Stimulated activated naive CD4-positive, alpha-beta T cell treated with Interleukin-2 at 50 U/mL for 16 hours (primary cell): ENCODE measurements around the gene VGLL4.

Experiments used
- DNase-seq: peaks from one replicate; lab custom pipeline; 2025; lab: John Stamatoyannopoulos, UW

VGLL4 gene

DNA sequence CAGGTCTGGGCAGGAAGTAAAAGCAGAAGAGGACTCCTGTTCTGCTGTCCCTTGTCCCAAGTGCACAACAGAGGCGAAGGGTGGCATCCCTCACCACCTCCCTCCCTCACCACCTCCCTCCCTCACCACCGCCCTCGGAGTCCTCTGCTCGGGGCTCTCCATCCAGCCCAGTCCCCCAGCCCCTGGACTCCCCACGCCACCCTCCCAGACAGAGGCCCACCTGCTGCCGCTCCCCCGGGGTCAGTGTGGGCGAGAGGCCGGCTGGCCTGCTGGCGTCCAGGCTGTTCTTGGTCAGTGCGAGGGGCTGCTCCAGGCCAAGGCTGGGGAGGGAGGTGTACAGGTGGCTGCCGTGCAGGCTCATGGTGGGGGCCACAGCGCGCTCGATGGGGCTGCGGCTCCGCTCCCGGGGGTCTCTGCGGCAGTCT is 79.1 kb downstream of the VGLL4 start:
- DNase-seq, result no peak

DNA sequence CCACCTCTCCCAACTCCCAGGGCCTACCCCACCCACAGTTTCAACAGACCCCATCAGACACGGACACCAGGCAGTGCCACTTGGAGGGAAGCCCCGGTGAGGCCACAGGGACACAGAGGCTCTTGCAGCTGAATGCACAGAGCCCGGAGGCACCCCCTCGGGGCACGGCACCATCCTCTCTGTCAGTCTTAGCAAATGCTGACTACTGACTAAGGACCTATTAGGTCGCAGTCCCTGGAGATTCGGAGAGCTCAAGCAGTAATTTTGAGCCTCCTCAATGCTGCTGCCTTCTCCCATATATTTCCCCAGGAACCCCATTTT is 79.9 kb downstream of the VGLL4 start:
- no peak for DNase-seq

DNA sequence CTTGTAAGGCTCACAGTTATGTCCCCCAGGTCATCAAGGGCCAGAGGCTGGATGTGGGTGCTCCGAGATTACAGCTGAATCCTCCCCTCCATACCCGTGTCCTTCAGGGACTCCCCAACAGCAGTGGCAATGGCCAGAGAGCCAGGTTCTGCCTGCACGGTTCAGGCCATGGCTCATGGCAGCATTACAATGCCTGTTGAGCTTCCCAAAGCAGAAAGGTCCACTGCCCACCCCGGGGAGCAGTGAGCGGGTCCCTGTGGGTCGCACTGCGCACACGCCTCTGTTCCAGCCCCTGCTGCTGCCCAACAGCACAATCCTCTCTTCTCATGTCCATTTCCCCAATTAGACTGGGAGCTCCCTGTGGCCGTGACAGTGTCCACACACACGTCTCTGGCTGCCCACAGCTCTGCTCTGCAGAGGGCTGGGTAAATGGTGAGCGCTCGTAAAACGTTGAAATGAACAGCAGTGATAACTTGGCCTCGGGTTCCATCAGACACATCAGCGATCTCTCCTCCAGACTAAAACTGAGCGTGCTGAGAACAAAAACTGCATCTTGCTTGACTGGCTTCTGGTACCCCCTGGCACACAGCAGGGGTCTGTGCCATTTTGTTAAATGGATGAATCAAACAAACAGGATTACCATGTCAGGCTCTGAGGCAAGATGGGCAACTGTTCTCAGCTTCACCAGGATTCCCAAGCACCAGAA is 80.4 kb downstream of the VGLL4 start:
- DNase-seq, result no peak

DNA sequence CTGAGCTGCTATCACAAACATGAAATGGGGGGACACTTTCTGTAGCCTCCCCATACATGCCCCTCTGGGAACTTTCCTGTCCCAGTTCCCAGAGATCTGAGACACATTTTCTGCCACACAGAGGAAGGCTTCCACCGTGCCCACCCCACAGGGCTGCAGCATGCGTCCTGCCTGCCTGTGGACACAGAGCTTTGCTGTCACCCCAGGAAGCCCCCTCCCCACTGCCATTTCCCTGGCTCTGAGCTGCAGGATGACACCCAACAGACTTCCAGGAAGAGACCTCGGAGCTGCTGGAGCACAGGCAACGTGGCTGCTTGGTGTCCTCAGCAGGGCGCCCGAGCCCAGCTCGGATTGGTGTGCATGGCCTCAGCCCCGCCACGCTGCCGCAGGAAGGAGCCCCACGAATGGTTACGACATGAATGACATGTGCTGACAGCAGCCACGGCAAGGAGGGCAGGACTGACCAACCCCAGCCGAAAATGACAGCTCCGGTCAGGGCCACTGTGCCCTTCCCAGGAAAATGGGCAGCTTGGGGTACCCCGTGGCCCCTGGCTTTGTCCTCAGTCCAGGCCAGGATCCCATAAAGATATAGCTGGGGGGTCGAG is 81.3 kb downstream of the VGLL4 start:
- DNase-seq, result no peak

DNA sequence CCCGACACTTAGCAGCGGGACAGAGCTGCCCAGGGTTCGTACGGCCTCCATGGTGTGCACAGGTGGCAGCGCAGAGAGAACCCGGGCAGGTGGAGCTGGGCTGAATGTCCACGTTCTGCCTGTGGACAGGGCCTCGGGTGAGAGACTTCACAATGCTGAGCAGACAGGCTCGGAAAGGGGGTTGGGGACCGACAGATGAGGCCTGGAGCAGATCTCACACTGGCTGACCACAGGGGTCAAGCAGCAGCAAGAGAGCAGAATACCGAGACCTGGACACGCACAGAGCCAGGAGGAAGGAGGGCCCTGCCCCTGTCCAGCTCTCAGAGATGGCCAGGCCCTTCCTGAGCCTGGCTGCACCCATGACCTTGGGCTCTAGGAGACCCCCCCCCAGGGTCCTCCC is 83.0 kb downstream of the VGLL4 start:
- DNase-seq, result no peak

DNA sequence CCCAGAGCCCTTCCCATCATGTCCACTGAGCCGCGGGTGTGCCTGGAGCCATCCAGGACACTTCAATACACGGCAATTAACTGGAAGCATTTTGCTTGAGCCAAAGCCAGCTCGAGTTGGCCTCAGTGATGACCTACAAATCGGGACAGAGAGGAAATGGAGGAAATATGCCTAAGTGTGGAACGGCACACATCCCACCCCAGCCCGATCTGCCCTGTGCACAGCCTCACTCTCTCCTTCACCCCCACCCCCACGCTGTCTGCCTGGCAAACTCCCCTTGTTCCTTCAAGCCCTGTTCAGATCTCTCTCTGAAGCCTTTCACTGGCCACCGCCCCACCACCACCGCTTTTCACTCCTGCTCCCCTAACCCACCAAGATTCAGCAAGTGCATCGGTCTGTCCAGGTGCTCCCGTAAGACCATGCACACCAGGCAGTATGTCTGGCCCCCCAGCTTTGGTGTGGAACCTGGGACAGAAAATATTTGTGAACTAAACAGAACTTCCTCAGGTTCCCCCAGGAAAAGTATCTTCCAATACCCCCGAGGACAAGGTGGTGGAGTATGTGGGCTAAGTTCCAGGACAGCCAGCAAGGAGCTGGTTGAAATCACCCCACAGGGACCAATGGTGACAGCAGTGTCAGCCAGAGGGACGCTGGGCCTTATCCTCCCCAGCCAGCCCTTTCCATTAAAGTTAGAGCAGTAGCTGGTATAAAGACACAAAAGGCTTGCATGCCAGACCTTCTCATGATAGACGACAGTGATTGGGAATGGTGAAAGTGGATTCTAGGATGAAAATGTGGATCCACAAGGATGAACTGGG is 83.7 kb downstream of the VGLL4 start:
- no peak for DNase-seq

DNA sequence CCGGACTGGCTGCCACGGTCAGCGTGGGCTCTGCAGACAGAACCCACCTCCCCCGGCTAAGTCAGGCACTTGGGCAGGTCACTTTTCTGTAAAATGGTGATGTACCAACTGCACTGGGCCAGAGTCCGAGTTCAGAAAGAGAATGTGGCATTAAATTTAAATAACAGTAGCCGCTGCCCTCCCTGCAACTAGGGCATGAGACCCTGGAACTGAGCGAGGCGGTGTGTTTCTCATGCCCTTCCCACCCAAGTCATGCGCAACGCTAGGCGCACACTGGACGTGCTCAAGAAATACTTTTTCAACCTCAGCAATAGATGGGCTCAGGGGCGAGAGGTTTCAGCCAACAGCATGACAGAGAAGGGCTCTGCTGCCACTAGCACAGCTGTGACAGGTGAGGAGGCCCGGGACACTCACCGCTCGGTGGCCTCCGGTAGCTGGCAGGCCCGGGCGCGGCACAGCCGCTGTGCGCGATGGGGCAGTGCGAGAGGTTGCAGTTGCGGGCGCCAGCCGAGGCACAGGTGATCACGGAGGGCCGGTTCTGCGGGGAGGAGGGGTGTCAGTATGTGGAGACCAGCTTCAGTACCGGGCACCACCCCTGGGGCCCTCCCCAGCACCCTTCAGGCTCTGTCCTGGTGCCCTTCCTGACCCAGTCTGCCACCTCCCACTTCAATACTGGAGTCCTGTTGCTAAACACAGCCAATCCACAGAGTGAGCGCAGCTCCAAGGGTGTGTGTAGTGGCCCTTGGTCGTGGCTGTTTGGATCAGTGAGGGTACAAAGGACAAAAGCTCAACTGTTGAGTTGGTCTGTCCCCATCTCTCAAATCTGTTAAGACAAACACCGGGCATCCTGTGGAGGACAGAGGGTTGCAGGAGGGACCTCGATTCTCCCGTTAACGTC is 84.5 kb downstream of the VGLL4 start:
- no peak for DNase-seq

DNA sequence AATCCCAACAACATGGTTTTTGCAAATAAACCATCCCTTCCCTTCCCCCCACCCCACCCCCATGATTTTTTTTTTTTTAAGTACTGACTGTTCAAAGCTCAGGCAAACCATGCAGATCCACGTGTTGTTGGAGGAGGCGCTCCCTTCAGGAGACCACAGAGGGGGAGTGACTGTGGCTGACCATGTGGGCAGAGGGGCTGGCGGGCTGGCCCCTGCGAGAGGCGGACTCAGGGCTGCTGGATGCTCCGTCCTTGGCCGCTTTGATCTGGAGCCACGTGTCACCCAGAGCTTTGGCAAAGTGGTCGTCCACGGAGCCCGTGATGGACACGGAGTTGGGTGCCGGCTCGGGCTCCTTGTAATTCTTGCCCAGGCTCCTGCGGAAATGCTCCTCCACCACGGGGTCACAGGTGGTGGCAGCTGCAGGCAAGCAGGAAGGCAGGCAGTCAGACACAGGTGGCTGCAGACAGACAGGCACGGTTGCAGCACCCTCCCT is 85.3 kb downstream of the VGLL4 start:
- no peak for DNase-seq

DNA sequence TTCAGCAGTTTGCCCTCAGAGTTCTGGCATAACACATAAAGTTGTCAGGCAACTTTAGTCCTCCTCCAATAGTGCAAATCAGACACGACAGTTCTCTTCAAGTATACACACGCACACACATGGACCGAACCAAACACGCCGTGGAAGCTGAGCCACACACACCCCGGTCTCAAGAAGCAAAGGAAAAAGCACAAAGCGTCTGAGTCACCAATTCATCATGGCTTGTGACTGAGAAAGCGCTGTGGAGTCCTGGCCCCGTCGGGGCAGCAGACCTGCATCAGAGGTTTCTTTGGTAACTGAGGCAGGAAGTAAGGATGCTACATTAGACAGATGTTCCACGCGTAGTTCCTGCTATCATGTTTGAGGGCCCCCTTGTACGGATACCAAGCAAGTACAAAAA is 85.7 kb downstream of the VGLL4 start:
- no peak for DNase-seq

DNA sequence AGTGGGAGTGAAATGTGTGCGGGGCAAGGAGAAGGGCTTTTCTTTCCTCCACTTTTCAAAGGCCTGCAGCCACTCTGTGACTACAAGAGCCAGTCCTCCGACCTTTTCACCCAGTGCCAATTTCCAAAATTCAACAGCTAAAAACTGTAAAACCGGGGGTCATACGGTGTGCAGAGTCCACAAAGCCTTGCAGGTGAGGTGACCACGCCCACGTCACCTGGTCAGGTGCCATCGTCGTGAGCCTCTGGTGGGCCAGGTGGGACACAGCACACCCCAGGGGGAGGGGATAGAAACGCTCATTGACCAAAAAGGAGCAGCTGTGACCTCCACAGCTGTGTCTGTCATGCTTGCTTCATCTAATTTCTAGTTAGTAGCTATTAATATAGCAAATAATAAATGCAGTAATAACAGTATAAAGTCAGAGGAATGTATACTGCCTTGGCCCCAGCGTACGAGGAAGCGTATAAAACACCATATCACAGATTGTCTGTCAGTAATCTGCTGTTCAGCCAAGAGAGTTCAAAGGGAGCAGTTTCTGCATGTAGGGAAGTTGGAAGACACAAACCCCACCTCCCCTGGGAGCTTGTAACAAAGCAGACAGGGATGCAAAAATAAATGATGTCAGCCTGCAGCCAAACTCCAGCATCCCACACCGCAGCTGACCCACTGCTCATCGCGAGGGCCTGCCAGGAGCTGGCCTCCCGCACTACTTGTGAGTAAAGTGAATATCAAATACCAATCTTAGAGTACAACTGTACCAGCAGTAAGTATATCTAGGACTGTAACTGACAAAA is 86.7 kb downstream of the VGLL4 start:
- DNase-seq, result no peak

DNA sequence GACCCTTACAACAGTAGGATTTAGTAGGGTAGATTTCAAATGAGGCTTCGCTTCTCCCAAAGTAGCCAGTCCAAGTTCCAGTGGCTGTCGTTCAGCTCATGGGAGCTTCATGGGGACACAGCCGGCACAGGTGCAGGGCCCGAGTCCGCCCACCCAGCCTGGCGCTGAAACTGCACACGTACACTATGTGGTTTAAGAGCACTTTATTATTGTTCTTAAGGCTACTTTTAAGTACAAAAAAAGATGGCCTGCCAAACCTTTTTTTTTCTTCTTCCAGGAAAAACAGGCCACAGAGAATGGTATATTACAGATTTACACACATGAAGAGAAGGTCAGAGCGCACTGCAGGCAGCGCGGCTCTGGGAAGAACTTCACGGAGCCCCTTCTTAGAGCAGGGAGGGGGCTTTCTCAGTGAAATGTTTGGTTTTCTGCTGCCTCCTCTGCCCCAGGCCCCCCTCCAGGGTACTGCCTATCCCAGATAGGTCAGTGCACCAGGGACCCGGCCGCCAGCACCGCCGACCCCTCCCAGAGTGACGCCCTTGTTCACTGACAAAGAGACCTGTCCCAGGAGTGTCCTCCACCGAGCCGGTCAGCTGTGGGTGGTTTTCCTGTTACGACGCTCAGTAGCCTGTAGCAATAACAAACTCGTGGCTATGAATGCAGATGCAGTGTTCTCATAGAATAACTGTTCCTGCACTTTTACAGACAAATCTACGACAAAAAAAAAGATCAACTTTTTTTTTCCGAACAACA is 87.7 kb downstream of the VGLL4 start:
- no peak for DNase-seq

DNA sequence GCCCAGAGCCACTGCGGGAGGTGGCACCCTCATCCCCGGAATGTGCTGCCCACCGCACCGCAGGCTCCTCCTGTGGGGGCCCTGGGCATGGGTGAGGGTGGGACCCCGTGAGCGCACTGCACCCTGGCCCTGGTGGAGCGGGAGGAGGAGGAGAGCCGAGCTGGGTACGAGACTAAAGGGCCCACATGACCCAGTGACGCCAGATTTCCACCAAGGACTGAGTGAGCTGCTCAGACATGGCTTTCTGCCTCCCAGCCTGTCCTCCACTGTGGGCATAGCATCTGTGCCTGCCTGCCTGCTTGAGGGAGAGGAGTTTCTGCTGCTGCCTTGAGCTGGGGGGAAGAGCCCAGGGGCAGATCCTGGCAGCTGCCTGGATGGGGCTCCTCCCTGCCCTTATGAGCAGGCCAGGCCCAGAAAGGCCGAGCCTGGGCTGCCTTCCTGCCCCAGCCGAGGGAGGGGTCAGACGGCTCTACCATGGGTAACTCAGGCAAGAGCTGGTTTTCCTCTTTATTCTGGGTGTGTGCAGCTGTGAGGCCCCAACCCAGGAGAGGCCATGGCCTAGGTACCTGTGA is 88.4 kb downstream of the VGLL4 start:
- DNase-seq, result no peak

DNA sequence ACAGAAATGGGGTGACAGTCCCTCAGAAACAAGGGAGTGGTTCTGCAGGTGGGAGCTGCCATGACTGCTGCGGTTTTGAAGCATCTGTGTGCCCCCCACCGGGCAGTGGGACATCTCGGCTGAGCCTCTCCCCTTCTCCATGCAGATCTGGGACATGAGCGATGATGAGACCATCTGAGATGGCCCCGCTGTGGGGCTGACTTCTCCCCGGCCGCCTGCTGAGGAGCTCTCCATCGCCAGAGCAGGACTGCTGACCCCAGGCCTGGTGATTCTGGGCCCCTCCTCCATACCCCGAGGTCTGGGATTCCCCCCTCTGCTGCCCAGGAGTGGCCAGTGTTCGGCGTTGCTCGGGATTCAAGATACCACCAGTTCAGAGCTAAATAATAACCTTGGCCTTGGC is 89.0 kb downstream of the VGLL4 start:
- DNase-seq, result no peak

DNA sequence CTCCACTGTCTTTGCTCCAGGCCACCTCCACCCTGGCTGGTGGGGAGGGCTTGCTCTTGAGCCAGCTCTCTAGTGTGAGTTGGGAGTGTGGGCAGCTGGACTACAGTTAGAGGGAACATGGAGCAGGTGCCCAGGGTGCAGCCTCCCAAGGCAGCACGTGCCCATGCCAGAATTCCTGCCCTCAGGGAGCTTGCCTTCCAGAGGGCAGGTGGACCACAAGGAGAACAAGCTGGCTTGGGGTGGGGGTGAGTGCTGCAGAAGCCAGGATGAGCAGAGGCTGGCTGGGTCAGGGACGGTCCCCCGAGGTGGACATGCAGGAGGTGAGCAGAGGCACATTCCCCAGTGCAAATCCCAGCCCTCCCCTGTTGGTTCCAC is 89.5 kb downstream of the VGLL4 start:
- no peak for DNase-seq

DNA sequence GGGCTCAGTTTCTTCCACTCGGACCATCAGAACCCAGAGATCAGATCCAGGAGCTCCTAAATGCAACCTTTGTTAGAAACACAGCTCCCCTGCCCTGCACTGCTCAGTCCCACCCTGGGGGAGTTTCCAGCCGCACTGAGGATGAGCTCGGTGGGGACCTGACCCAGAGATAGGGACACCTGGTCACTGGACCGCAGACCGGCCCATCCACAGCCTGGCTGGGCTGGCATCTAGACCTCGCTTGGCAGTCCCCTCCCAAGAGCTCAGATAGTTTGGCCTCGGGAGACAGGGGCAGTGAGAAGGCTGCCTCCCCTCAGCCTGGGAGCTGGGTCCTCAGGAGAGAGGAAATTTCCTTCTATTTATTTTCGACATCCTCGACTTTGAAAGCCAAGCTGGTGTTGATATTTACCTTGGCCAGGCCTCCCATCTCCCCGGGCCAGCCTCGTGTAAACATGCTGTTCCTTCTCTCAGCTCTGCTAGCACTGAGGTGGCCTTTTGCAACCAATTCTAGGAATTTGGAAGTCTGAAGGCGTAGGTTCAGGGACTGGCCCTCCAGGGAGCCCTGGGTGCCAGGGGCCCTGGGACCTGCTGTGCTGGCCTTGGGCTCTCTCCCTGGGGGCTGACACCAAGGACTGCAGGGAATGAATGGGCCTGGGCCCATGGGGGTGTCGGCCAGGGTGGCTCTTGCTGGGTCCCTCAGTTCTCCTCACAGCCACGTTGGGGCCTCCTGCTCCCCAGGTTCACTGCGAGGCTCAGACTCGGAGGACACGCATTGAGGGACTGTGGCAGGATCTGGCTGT is 90.1 kb downstream of the VGLL4 start:
- no peak for DNase-seq

DNA sequence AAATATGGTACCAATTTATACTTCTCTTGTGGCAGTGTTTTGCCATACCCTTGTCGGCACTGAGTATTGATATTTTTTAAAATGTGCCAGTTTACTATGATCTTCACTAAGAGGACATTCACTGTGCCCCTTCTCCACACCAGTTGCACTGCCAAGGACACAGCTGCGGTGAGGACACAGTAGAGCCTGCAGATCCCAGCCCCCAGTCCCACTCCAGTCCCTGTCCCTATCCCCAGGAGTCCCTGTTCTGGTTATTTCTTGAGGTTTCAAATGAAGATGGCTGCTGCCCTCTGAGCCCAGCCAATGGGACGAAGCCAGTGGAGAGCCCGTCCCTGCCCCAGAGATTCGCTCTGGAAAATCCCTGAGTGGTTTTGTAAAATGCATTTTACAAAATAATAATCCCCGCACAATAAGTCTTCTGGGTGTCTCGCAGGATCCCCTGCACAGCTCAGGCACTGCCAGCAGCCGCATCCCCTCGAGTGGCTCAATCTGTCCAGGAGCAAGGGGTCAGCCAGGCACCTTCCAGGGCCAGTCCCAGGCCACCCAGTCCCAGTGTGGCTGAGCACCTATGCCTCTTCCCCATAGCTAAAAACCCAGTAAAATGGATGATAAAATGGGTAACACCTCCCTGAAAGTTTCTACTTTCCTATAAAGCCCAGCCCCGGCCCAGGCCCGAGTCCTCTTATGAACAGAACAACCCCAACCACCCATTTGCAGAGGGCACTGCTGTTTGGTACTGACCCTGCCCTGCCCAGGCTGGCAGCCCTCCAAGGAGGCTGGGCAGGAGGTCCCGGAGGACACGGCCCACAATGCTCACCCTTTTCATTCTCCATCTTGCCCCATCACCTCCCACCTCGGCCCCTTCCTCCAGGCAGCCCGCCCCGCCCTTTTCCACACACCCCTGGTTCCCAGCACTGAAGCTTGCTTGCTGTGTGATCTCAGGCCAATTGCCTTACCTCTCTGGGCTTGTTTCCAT is 91.1 kb downstream of the VGLL4 start:
- DNase-seq, result no peak

DNA sequence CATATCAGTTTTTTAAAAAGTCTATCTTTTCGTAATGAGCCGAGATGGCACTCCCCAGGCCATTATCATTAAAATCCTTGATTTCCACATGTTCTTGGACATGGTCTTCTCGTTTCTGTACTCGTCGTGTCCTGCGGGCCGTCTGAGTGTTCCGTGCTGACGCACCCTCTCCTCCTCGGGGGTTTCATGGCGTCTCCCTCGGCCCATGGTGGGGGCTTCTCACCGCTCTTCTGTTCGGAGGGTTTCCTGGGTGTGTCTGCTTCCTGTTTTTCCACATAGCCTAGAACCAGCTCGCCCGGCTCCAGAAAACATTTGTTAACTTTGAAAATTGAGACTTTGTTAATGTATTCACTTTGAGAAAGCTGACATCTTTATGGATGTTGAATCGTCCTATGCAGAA is 92.7 kb downstream of the VGLL4 start:
- no peak for DNase-seq

DNA sequence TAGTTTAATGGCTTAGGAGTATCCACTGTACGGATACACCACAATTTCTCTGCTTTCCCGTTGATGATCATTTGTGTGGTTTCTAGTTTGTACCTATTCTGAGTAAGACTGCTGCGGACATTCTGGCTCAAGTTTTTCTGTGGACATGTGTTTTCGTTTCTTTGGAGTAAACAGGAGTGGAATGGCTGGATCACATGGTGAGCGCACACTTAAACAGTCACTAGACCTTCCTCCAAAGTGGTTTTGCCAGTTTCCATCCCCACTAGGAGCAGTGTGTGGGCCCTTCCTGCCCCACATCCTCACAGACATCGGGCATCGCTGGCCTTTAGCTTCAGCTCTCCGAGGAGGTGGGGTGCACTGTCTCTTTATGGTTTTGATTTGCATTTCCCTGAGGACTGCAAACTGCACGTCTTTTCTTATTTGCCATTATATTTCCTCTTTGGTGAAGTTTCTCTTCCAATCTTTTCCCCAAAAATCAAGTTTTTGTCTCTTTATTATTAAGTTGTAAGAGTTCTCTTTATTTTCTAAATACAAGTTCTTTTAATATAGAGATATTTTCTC is 94.1 kb downstream of the VGLL4 start:
- no peak for DNase-seq
